ENCODE results near the gene SOX13. TPM values are rescaled to one million over a fixed set of nuclear protein-coding genes. Genes with fewer than 3 reads are reported as not detected.

Gene SOX13
- 1 to 10 TPM; 3.1 TPM for total RNA-seq
- 5.5 TPM for polyA plus RNA-seq

DNA sequence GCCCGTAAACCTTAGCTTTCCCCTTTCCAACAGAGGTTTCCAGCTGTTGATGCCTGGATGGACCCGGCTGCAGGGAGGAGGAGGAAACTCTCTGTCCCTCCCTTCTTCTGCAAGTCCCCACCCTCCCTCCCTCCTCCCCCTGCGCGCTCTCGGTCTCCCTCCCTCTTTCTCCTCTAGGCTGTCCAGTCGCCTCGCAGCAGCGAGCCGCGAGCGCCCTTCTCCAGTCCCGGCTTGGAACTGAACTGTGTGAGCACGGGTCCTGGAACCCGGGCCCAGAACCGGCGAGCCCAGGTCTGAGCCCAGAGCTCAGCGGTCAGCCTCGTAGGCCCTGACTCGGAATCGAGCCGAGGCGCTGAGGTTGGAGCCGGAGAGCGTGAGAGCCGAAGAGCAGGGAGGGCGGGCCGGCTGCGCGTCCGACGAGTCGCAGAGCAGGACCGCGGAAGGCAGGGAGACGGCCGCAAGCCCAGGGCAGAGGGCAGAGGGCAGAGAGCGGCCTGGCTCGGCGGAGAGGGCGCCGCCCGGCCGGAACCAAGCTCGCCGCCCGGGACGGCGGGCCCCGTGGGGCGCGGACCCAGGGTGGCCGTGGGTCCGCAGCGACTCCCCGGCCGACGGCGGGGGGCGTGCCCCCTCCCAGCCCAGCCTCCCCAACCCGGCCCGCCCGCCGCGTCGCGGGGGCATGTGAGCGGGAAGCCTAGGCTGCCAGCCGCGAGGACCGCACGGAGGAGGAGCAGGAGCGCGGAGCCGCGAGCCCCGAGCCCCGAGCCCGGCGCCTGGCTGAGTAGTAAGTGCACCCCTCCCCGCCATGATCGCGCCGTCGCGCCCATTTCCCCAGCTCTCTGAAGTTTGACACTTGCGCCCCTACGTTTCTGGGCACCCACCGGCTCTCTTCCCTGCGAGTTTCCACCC lies at the start of gene SOX13:
TSS of gene SOX13 (plus strand) at position 185 of the 906 bp plus-strand sequence. CDS start 39,801 bp downstream, outside the sequence.
- Mint-ChIP-seq H3K27ac (peak within 1 kb of the TSS in 6 of 8 donors; percentile 75 to 97 (median 84)), H3K9me3 (peaks cover 0 to 3% (median 0%) of the 10 kb centered on the region in 5 donors), H3K4me3 (peak within 1 kb of the TSS; percentile 80 to 95 (median 93)), H3K27me3 (peaks cover 19 to 72% of the 10 kb centered on the region in 2 donors), H3K4me1 (peaks cover 24 to 40% (median 26%) of the 10 kb centered on the region in 3 donors), H3K36me3 (peaks cover 0 to 3% (median 2%) of the 10 kb centered on the region in 3 donors)
- ChIA-PET CTCF (no interaction called here), POLR2A (interaction anchor here (0.6 kb wide), 1 partner anchor 214 kb away, joined by 4 read pairs; no protein-coding TSS in a partner anchor)
- peak in 2 of 5 donors; percentile 18 to 22 for DNase-seq
- no peaks in the 10 kb centered on the region for H3K9me3 ChIP-seq (ENCODE audit: low read length)
- peaks cover 12% of the 10 kb centered on the region for H3K4me1 ChIP-seq (ENCODE audit: insufficient read depth, low read length)
- H3K36me3 ChIP-seq (ENCODE audit: insufficient read depth, low read length): no peaks in the 10 kb centered on the region
- H3K27ac ChIP-seq (ENCODE audit: low read depth, low read length): no peak within 1 kb of the TSS
- peak within 1 kb of the TSS; percentile 55 for H3K4me3 ChIP-seq (ENCODE audit: low read length)
- H3K27me3 ChIP-seq (ENCODE audit: insufficient read depth, low read length, poor library complexity, severe bottlenecking): peaks cover 14% of the 10 kb centered on the region

DNA sequence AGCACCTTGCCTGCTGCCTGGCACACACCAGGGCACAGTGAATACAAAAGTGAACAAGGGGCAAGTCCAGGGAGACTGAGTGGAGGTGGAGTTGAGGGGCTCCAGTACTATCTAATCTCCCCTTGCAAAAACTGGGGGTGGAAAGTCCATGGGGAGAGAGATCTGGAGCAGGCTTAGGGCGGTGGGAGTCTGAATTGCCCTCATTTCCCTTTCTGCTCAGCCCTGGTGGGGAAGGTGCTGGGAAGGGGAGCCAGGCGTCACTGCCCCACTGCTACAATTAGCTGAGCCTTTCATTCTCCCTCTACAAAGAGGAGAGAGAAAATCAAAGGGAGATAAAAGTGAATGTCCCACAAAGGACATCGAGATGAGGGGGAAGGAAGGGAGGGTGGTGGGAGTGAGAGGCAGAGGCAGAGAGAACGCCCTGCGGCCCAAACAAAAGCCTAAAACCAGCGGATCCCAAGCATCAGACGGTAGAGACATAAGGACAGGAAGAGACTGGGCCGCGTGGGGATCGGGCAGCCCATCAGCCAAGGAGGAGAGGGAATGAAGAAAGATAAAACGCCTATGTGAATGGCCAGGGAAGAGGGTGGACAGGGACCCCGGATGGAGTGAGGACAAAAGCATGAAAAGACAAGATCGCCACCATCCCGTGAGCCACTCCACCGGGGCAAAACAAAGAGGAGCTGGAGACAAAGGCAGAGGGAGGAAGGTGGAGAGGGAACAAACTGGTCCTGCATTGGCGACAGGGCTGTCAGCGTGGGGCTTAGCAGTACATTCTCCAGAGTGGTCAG lies 46.8 kb upstream of the SOX13 start:
- Mint-ChIP-seq H3K27ac (peak overlapping the region in 2 of 8 donors; percentile 74 to 89), H3K36me3 (no peaks in the 10 kb centered on the region), H3K4me3 (no peak overlapping the region), H3K27me3 (peaks cover 12 to 30% of the 10 kb centered on the region in 2 donors), H3K4me1 (no peaks in the 10 kb centered on the region), H3K9me3 (no peaks in the 10 kb centered on the region)
- DNase-seq: no peak
- Histone ChIP-seq H3K27ac (ENCODE audit: low read depth, low read length) (no peak overlapping the region), H3K9me3 (ENCODE audit: low read length) (no peaks in the 10 kb centered on the region), H3K36me3 (ENCODE audit: insufficient read depth, low read length) (no peaks in the 10 kb centered on the region), H3K4me3 (ENCODE audit: low read length) (no peak overlapping the region), H3K4me1 (ENCODE audit: insufficient read depth, low read length) (no peaks in the 10 kb centered on the region), H3K27me3 (ENCODE audit: insufficient read depth, low read length, poor library complexity, severe bottlenecking) (no peaks in the 10 kb centered on the region)
- POLR2A ChIA-PET: no interaction called here
- CTCF ChIA-PET: no interaction called here

DNA sequence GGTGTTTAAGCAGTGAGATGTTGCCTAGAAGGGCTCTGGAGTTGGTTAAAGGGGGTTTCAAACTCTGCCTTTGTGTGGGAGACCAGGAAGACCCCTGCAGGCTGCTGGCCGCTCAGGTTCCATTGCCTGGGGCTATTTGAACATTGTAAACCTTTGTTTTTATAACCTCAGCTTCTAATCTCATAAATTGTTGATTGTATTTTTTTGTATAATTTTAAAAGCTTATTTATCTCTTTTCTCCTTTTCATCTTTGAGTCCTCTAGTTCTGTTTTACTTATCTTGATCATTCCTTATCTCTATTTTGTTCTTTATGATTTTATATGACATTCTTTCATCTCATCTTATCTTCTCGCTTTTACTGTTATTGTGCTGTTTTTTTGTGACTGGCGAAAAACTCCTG lies 45.5 kb upstream of the SOX13 start:
- Mint-ChIP-seq H3K36me3 (no peaks in the 10 kb centered on the region), H3K27me3 (peaks cover 15 to 39% of the 10 kb centered on the region in 2 donors), H3K4me1 (no peaks in the 10 kb centered on the region), H3K9me3 (no peaks in the 10 kb centered on the region), H3K27ac (no peak overlapping the region), H3K4me3 (no peak overlapping the region)
- Histone ChIP-seq H3K9me3 (ENCODE audit: low read length) (no peaks in the 10 kb centered on the region), H3K27me3 (ENCODE audit: insufficient read depth, low read length, poor library complexity, severe bottlenecking) (no peaks in the 10 kb centered on the region), H3K4me1 (ENCODE audit: insufficient read depth, low read length) (no peaks in the 10 kb centered on the region), H3K4me3 (ENCODE audit: low read length) (no peak overlapping the region), H3K27ac (ENCODE audit: low read depth, low read length) (no peak overlapping the region), H3K36me3 (ENCODE audit: insufficient read depth, low read length) (no peaks in the 10 kb centered on the region)
- POLR2A ChIA-PET: no interaction called here
- DNase-seq: no peak
- CTCF ChIA-PET: no interaction called here

DNA sequence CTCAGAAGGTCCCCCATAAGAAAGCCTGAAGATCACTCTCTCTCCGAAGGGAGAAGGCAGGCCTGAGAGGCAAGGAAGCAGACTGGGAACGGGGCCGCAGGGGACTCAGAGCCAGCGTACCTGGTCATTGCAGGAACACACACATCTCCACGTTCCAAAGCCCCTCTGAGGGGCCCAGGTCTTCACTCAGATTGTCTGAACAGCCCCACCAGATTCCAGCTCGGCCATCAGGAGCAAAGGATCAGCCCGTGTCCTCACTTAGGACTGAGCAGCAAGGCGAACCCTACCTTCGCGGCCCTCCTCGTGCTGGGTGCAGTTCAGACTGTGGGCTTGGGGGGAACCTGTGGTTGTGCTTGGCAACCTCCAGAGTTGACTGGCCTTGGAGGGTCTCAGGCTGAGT lies 43.9 kb upstream of the SOX13 start:
- H3K4me3 Mint-ChIP-seq: no peak overlapping the region
- Histone ChIP-seq H3K4me3 (ENCODE audit: low read length) (no peak overlapping the region), H3K36me3 (ENCODE audit: insufficient read depth, low read length) (no peaks in the 10 kb centered on the region), H3K4me1 (ENCODE audit: insufficient read depth, low read length) (no peaks in the 10 kb centered on the region), H3K27me3 (ENCODE audit: insufficient read depth, low read length, poor library complexity, severe bottlenecking) (no peaks in the 10 kb centered on the region), H3K27ac (ENCODE audit: low read depth, low read length) (no peak overlapping the region), H3K9me3 (ENCODE audit: low read length) (no peaks in the 10 kb centered on the region)
- H3K27me3 Mint-ChIP-seq: peaks cover 14 to 42% of the 10 kb centered on the region in 2 donors
- no peaks in the 10 kb centered on the region for H3K4me1 Mint-ChIP-seq
- ChIA-PET CTCF (no interaction called here), POLR2A (no interaction called here)
- no peak overlapping the region for H3K27ac Mint-ChIP-seq
- no peak for DNase-seq
- no peaks in the 10 kb centered on the region for H3K36me3 Mint-ChIP-seq
- peaks cover 0 to 2% (median 0%) of the 10 kb centered on the region in 5 donors for H3K9me3 Mint-ChIP-seq

DNA sequence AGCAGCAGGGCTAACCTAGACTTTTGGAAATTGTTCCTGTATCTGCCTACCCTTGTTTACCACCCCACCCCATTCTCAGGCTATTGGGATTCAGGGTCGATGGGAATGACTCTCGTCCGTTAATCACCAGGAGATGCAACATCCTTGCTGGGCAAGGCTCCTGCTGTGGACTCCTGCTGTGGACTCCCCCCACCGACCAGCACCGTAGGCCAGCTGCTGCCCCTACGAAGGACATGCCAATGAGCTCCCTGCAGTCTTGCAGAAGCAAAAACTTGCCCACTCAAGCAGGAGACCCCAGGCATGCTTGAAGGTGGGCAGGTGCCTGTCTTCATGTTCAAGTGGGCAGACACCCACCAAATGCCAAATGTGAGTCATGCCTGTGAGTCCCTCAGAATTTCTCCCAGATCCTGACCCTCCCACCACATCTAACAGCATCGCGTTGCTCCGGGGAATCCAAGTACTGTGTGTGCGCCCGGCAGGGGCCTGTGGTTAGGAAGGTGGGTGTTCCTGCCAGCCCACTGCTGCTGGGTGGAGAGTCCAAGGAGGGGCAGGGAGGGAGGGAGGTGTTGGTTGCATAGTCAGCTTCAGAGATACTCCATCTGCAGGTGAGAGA lies 41.7 kb upstream of the SOX13 start:
- POLR2A ChIA-PET: no interaction called here
- Histone ChIP-seq H3K36me3 (ENCODE audit: insufficient read depth, low read length) (no peaks in the 10 kb centered on the region), H3K4me3 (ENCODE audit: low read length) (no peak overlapping the region), H3K4me1 (ENCODE audit: insufficient read depth, low read length) (no peaks in the 10 kb centered on the region), H3K9me3 (ENCODE audit: low read length) (no peaks in the 10 kb centered on the region), H3K27ac (ENCODE audit: low read depth, low read length) (no peak overlapping the region), H3K27me3 (ENCODE audit: insufficient read depth, low read length, poor library complexity, severe bottlenecking) (no peaks in the 10 kb centered on the region)
- no peaks in the 10 kb centered on the region for H3K4me1 Mint-ChIP-seq
- peaks cover 0 to 2% (median 0%) of the 10 kb centered on the region in 5 donors for H3K9me3 Mint-ChIP-seq
- H3K27me3 Mint-ChIP-seq: peaks cover 13 to 25% of the 10 kb centered on the region in 2 donors
- CTCF ChIA-PET: no interaction called here
- DNase-seq: no peak
- no peak overlapping the region for H3K4me3 Mint-ChIP-seq
- no peaks in the 10 kb centered on the region for H3K36me3 Mint-ChIP-seq
- no peak overlapping the region for H3K27ac Mint-ChIP-seq

DNA sequence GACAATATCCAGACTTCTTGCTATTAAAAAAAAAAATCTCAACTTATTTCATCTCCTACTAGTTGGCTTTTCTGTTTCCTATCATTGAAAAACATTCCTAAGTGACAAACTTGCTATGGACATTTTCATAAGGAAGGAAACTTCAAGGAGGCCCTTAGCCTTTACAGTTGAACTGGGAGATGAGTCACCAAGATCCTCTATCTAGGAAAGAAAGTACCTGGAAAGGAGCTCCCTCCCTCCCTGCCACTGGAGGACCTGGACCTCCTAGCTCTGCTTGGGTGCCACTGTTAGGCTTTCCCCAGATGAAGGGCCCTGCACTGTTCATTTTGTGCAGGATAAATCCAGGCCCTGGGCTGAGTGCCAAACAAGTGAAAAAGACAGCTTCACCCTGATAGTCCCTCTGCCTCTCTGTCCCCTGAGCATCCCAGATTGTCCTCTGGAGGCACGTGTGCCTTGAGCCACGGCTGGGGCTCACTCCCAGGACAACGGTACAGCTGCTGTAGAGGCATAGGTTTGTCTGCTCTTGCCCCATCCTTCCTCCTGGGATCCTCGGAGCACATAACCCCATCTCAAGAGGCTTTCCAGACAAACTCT lies 40.2 kb upstream of the SOX13 start:
- Histone ChIP-seq H3K4me1 (ENCODE audit: insufficient read depth, low read length) (no peaks in the 10 kb centered on the region), H3K27ac (ENCODE audit: low read depth, low read length) (no peak overlapping the region), H3K9me3 (ENCODE audit: low read length) (no peaks in the 10 kb centered on the region), H3K27me3 (ENCODE audit: insufficient read depth, low read length, poor library complexity, severe bottlenecking) (no peaks in the 10 kb centered on the region), H3K4me3 (ENCODE audit: low read length) (no peak overlapping the region), H3K36me3 (ENCODE audit: insufficient read depth, low read length) (no peaks in the 10 kb centered on the region)
- Mint-ChIP-seq H3K27me3 (peaks cover 9 to 18% of the 10 kb centered on the region in 2 donors), H3K9me3 (peaks cover 0 to 2% (median 0%) of the 10 kb centered on the region in 5 donors), H3K4me1 (no peaks in the 10 kb centered on the region), H3K36me3 (no peaks in the 10 kb centered on the region), H3K4me3 (no peak overlapping the region), H3K27ac (no peak overlapping the region)
- POLR2A ChIA-PET: no interaction called here
- no peak for DNase-seq
- CTCF ChIA-PET: no interaction called here

DNA sequence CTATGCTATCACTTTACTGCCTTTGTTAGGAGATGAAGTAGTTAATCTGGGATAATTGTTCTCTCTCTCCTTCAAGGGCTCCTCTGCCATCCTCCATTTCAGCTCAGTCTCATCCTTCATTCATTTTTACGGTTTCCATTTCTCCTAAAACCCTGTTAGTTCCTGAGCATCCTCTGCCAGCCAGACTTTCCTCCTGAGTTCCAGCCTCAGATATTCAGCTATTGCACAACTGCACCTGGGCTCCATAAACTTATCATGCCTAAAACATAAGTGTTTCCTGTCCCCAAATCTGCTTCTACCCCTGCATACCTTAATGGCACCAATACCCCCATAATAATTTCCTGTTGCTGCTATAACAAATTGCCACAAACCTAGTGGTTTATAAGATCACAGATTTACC lies 39.6 kb upstream of the SOX13 start:
- Histone ChIP-seq H3K4me3 (ENCODE audit: low read length) (no peak overlapping the region), H3K27ac (ENCODE audit: low read depth, low read length) (no peak overlapping the region), H3K27me3 (ENCODE audit: insufficient read depth, low read length, poor library complexity, severe bottlenecking) (no peaks in the 10 kb centered on the region), H3K4me1 (ENCODE audit: insufficient read depth, low read length) (no peaks in the 10 kb centered on the region), H3K36me3 (ENCODE audit: insufficient read depth, low read length) (no peaks in the 10 kb centered on the region), H3K9me3 (ENCODE audit: low read length) (no peaks in the 10 kb centered on the region)
- DNase-seq: no peak
- ChIA-PET CTCF (no interaction called here), POLR2A (no interaction called here)
- Mint-ChIP-seq H3K9me3 (peaks cover 0 to 2% (median 0%) of the 10 kb centered on the region in 5 donors), H3K27ac (peak overlapping the region in 1 of 8 donors; percentile 43), H3K4me1 (no peaks in the 10 kb centered on the region), H3K4me3 (no peak overlapping the region), H3K36me3 (no peaks in the 10 kb centered on the region), H3K27me3 (peaks cover 9 to 18% of the 10 kb centered on the region in 2 donors)
